Measurements from ENCODE around the gene PGPEP1. TPM values are rescaled to one million over a fixed set of nuclear protein-coding genes. Genes with fewer than 3 reads are reported as not detected.

PGPEP1 gene
- total and polyA plus RNA-seq, 12 donors, result 10.0 to 61.3 (median 45.2) TPM

- intact Hi-C loops (cut with DNase I), result loop anchor here in 6 of 10 donors (2.0 to 10.0 kb wide), 5 partner anchors 21 to 185 kb away; partner anchors contain the start of genes PGPEP1 (in 1 of the 6) and RAB3A (in 1 of the 6)
- Histone ChIP-seq H3K27ac (no peak overlapping the region), H3K27me3 (peaks cover 0 to 13% (median 0%) of the 10 kb centered on the region in 7 donors), H3K36me3 (peaks cover 0 to 27% (median 0%) of the 10 kb centered on the region in 9 donors), H3K4me3 (no peak overlapping the region), H3K9me3 (peaks cover 0 to 4% (median 0%) of the 10 kb centered on the region in 11 donors), H3K4me1 (peaks cover 0 to 49% (median 16%) of the 10 kb centered on the region in 9 donors)
- ATAC-seq, result no peak
- no peak for DNase-seq
- no peak for TF ChIP-seq CTCF (IDR thresholded peaks at IDR 0.05)
These were observed 49.3 kb downstream of the PGPEP1 start for GRCh38 chr19:18389726-18390064.

- WGBS, 2 donors, result 87 to 93% methylated on average over 6 of the region's 6 CpGs
- TF ChIP-seq CTCF (IDR thresholded peaks at IDR 0.05), result no peak
- Histone ChIP-seq H3K4me3 (no peak overlapping the region), H3K27me3 (peaks cover 0 to 8% (median 0%) of the 10 kb centered on the region in 7 donors), H3K9me3 (peaks cover 0 to 4% (median 0%) of the 10 kb centered on the region in 11 donors), H3K36me3 (peaks cover 0 to 27% (median 0%) of the 10 kb centered on the region in 9 donors), H3K27ac (no peak overlapping the region), H3K4me1 (peaks cover 0 to 49% (median 16%) of the 10 kb centered on the region in 9 donors)
- intact Hi-C loops (cut with DNase I), result loop anchor here in 2 of 10 donors (10.0 kb wide), 2 partner anchors 125 to 185 kb away; partner anchors contain the start of gene RAB3A (in 1 of the 2)
- ATAC-seq (no peak), DNase-seq (no peak)
These were observed 49.9 kb downstream of the PGPEP1 start for GRCh38 chr19:18390065-18390907.

GRCh38 chr19:18391509-18392075, 51.2 kb downstream of the PGPEP1 start:
- H3K4me1 ChIP-seq, result peaks cover 0 to 43% (median 16%) of the 10 kb centered on the region in 9 donors
- H3K36me3 ChIP-seq, result peaks cover 0 to 36% (median 0%) of the 10 kb centered on the region in 9 donors
- intact Hi-C loops (cut with DNase I), result loop anchor here in 2 of 10 donors (10.0 kb wide), 2 partner anchors 127 to 187 kb away; partner anchors contain the start of gene RAB3A (in 1 of the 2)
- peaks cover 0 to 7% (median 0%) of the 10 kb centered on the region in 7 donors for H3K27me3 ChIP-seq
- TF ChIP-seq CTCF (IDR thresholded peaks at IDR 0.05), result no peak
- H3K27ac ChIP-seq, result peak overlapping the region in 1 of 10 donors; percentile 88
- peaks cover 0 to 4% (median 0%) of the 10 kb centered on the region in 11 donors for H3K9me3 ChIP-seq
- no peak overlapping the region for H3K4me3 ChIP-seq
- 77 to 82% methylated on average over 9 of the region's 9 CpGs for WGBS, 2 donors
- ATAC-seq (no peak), DNase-seq (no peak)

- peak in 7 of 8 donors; percentile 16 to 45 (median 26) for ATAC-seq
- DNase-seq, result no peak
- Histone ChIP-seq H3K4me3 (peak overlapping the region in 1 of 10 donors; percentile 65), H3K9me3 (peaks cover 0 to 4% (median 0%) of the 10 kb centered on the region in 11 donors), H3K36me3 (peaks cover 0 to 36% (median 0%) of the 10 kb centered on the region in 9 donors), H3K27ac (peak overlapping the region in 1 of 10 donors; percentile 88), H3K27me3 (peaks cover 0 to 11% (median 7%) of the 10 kb centered on the region in 7 donors), H3K4me1 (peaks cover 0 to 37% (median 14%) of the 10 kb centered on the region in 9 donors)
- TF ChIP-seq CTCF (IDR thresholded peaks at IDR 0.05), result no peak
- intact Hi-C loops (cut with DNase I), result loop anchor here in 2 of 10 donors (10.0 kb wide), 2 partner anchors 128 to 188 kb away; partner anchors contain the start of gene RAB3A (in 1 of the 2)
- WGBS, 2 donors, result 69 to 72% methylated on average over 11 of the region's 11 CpGs
These were observed 52.0 kb downstream of the PGPEP1 start for GRCh38 chr19:18392417-18392816.

Data from heart right ventricle (tissue), 16 donors.